Activated CD4-positive, alpha-beta T cell treated with anti-CD3 and anti-CD28 coated beads for 4 hours (primary cell): Measurements from ENCODE around the gene PDCL3.

Experiments used
- DNase-seq, 2 donors: peaks; one replicate each; pipeline ENCODE4 v3.0.0-alpha.2; 2020

Gene PDCL3

DNA sequence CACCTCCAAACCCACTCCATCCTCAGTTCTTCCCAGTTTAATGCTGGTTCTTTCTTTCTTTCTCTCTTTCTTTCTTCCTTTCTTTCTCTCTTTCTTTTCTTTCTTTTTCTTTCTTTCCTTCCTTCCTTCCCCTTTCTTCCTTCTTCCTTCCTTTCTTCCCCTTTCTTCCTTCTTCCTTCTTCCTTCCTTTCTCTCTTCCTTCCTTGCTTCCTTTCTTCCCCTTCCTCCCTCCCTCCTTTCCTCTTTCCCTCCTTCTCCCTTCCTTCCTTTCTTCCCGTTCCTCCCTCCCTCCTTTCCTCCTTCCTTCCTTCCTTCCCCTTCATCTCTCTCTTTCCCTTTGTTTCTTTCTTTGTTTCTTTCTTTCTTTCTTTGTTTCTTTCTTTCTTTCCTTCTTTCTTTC is 50.9 kb downstream of the PDCL3 start:
- DNase-seq, result no peak

DNA sequence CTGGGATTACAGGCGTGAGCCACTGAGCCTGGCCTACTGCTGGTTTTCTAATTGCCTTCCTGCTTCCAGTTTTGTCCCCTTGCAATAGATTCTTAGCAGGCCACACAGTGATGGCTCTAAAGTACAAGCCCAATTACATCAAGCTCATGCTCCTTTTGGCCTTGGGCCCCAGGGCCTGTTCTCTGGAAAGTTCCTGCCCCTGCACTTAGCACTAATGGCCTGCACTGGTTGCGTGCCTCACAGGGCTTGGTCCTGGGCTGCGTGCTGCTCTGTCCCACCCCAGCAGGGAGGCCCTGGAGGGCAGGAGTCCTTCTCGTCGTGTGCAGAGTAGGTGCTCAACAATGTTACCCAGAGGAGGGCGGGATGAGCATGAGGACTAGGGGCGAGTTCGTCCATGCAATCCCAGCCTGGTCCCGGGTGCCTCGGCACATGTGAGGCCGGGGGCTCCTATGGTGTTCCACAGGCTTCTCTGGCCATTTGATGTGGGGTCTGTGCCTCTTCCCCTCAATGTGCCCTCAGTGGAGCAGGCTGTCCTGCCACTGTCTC is 51.7 kb downstream of the PDCL3 start:
- DNase-seq, result no peak

DNA sequence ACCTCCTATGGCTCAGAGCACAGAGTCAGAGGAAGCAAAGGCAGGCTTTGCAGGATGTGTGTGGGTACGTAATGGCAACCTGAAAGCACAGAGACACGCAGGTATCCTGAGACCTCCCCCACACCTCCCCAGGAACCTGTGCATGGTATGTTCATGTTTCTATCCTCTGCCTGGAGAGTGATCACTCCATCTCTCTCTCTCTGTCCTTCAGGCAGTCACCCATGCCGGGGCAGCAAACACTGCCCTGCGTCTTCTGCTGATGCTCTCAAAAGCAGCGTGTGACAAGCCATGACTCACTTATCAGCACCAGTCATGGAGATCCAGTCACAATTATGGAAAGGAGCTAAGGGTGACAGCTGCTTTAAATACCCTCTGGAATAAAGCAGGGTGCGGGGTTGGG is 52.7 kb downstream of the PDCL3 start:
- DNase-seq, result no peak

DNA sequence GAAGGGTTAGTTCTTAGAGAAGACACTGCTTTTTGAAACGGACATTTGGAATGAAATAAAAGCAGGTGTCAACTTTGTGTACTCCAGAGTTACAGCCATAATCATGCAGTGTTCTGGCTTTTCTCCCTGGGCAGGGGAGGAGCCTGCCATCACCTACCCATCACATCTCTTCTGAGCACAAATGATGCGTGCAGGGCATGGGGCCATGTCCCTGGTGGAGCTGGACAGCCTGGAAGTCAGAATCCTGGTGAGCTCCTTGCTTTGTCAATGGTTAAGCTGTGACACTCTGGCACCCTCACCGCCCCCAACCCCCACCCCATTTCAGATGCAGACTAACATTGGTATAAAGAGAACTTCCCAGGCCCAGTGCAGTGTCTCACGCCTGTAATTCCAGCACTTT is 53.1 kb downstream of the PDCL3 start:
- DNase-seq, result no peak

DNA sequence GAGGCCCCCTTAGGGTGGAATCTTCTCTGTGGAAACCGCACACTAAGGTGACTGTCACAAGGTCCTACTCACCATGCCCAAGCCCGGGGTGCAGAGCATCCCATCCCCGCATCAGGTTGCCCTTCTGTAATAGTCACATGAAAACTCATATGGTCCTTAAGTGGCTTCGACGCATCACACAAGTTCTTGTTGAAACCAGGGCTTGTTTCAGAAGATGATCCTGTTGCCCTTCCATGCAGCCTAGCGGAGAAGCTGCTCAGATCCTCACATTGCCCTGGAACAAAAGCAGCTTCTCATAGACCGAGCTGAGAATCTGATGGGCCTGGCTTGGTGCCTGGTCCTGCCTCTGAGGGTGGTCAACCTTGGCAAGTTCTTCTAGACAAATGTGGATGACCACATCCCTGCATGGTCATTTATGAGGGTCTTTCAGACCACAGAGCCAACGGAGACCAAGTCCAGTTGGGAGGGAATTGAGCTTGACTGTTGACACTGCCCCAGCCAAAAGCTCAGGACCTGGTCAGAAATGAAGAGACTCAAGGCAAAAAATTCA is 54.1 kb downstream of the PDCL3 start:
- DNase-seq, result no peak

DNA sequence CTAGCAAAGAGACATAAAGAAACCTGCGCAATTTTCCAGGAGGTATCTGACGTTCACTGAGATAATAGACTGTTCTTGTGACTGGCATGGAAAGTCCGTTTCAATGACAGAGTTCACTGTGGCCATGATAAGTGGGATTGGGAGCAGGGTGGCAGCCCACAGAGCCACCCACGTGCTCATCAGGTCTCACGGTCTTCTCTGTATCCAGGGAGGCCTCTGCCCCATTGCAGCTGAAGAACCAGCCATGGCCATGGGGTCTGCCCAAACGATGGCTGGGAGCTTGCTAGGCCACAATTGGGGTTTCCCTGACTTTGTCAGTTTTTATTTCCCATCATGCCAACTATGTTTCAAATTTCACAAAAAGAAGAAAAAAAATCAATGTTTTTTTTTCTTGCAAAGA is 57.2 kb downstream of the PDCL3 start:
- no peak for DNase-seq

DNA sequence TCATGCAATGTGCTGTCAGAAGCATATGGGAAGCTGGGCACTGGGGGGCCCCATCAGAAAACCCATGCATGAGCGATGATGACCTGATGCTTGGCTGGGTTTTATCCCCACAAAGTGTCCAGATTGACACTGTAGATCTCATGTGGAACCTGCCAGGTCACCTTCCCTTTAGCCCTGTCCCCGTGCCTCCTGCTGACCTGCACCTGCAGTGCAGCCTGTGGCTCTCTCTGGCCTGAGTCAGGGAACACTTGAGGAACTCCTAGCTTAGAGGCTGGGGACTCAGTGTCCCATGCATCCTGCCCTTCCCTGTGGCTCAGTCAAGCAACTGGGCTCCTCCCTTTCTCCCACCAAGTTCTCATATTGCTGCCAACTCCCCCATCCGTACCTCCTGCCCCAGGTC is 57.7 kb downstream of the PDCL3 start:
- DNase-seq, result no peak

DNA sequence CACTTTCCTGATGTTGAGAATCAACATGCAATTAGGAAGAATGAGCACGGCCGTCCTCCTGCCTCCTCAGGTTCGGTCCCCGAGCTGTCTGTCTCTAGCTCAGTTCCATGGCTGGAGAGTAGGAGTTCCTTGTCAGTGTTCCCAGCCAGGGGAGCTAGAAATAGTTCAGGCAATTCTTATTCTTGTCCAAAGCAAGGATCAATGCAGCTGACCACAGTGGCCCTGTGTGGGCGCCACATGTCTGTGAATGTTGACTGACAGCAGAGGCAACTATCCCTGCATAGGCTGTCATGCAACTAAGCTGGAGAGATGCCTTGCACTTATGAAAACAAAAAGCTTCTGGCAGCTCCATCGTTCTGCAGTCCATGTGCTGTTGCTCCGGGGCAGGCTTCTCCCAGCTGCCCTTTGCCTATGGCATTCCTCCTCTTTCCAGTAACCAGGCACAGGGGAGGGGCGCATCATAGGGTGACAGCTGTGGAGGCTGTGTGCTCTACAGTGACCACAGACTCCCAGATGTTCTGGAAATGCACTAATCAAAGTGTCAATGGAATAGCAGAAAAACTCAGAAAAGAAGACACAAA is 58.7 kb downstream of the PDCL3 start:
- no peak for DNase-seq

DNA sequence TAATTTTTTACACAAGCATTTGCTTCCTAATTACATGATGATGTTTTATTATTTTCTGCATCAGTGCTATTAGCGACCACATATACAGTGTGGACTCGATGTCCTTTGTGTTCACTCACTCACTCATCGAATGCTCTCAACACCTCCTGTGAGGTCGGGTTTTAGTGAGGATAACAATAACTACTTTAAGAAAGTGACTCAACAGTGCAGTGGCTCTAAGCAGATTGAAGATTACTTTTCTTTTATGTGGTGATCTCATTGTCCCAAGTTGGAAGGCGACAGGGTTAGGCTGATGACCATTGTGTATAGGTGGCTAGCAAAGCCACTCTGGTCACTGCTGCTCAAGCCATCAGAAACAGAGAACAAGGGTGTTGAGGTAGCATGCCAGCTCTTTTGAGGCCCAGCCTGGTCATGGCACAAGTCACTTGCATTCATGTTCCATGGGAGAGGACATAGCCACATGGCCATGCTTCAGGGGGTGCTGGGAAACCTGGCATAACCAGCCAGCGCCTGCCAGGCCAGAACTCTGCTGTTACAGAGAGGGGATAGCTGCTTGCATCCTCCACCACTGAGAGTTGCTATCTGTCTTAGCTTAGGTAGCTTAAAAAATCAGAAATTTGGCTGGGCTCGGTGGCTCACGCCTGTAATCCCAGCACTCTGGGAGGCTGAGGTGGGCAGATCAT is 60.4 kb downstream of the PDCL3 start:
- no peak for DNase-seq

DNA sequence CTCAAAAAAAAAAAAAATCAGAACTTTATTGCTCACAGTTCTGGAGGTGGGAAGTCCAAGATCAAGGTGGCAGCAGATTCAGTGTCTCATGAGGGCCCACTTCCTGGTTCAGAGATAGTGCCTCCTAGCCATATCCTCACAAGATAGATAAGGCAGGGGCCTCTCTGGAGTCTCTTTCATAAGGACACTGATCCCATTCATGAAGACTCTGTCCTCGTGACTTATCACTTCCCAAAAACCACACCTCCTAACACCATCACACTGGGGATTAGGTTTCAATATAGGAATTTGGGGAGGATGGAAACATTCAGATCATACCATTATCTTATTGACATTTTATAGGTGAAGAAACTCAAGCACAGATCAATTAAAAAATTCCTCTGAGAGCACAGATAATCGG is 61.1 kb downstream of the PDCL3 start:
- DNase-seq, result no peak

DNA sequence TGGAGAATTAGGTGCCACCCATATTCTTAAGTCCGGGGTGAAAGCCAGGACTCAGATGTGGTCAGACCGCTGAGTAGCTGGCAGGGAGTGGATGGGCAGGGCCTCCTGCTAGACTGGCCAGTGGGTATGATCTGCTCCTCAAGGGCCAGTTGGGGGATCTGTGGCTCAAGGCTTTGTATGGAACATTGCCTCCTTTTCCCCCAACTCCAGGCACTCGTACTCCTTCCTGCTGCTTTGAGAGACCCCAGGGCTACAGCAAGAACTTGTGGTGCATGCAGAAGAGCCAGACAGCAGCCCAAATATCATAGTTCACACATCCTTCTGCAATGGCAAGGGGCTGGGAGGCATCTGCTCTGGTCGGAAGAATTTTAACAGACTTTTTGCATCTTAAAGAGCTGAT is 61.7 kb downstream of the PDCL3 start:
- no peak for DNase-seq

DNA sequence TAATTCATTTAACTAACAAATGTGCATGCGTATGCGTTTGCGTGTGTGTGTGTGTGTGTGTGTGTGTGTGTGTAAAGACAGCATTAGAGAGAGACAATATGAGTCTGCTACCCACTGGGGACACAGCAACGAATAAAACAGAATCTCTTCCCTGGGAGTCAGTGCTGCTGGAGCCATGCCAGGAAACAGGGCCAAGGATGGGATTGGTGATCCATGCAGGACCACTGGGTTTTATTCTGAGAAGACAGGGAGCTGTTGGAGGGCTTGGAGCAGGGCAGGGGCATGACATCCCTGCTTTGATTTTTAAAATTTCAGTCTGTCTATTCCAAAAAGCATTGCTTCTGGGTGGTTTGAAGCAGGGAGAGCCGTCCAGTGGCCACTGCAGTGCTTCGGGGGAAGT is 62.9 kb downstream of the PDCL3 start:
- DNase-seq, result no peak
